ENCODE measurements around the gene PTPRM.
"Not testable (repeated sequence)": the region's sequence is repeated elsewhere in the genome, so short reads cannot be mapped to it uniquely, and the experiment has no call there.

Gene PTPRM

GRCh38 chr18:7729868-7730267 lies 162.8 kb downstream of the PTPRM start:
- TF ChIP-seq CTCF (IDR thresholded peaks at IDR 0.05; ENCODE audit: low read depth, low read length): no peak
- H3K4me3 ChIP-seq (ENCODE audit: low read depth, low read length): no peak overlapping the region

GRCh38 chr18:7730682-7731081 lies 163.6 kb downstream of the PTPRM start:
- no peak overlapping the region for H3K4me3 ChIP-seq (ENCODE audit: low read depth, low read length)
- no peak for TF ChIP-seq CTCF (IDR thresholded peaks at IDR 0.05; ENCODE audit: low read depth, low read length)

- no peak for TF ChIP-seq CTCF (IDR thresholded peaks at IDR 0.05; ENCODE audit: low read depth, low read length)
Measured at GRCh38 chr18:7733642-7734041, 166.5 kb downstream of the PTPRM start.

GRCh38 chr18:7735196-7735595 lies 168.1 kb downstream of the PTPRM start:
- no peak overlapping the region for H3K4me3 ChIP-seq (ENCODE audit: low read depth, low read length)
- no peak for TF ChIP-seq CTCF (IDR thresholded peaks at IDR 0.05; ENCODE audit: low read depth, low read length)

More at GRCh38 chr18:7733642-7734041, 166.5 kb downstream of the PTPRM start:
- H3K4me3 ChIP-seq (ENCODE audit: low read depth, low read length): no peak overlapping the region

- no peak overlapping the region for H3K4me3 ChIP-seq (ENCODE audit: low read depth, low read length)
- TF ChIP-seq CTCF (IDR thresholded peaks at IDR 0.05; ENCODE audit: low read depth, low read length): no peak
Measured at GRCh38 chr18:7735626-7736175, 168.6 kb downstream of the PTPRM start.

GRCh38 chr18:7736526-7736925 lies 169.4 kb downstream of the PTPRM start:
- not testable (repeated sequence) for H3K4me3 ChIP-seq (ENCODE audit: low read depth, low read length)

GRCh38 chr18:7737550-7737949 lies 170.4 kb downstream of the PTPRM start:
- no peak for TF ChIP-seq CTCF (IDR thresholded peaks at IDR 0.05; ENCODE audit: low read depth, low read length)
- H3K4me3 ChIP-seq (ENCODE audit: low read depth, low read length): no peak overlapping the region

- no peak for TF ChIP-seq CTCF (IDR thresholded peaks at IDR 0.05; ENCODE audit: low read depth, low read length)
- no peak overlapping the region for H3K4me3 ChIP-seq (ENCODE audit: low read depth, low read length)
Measured at GRCh38 chr18:7740821-7741220, 173.7 kb downstream of the PTPRM start.

Data from WI38 (cell line).